ENCODE measurements around the gene IP6K3.

DNA sequence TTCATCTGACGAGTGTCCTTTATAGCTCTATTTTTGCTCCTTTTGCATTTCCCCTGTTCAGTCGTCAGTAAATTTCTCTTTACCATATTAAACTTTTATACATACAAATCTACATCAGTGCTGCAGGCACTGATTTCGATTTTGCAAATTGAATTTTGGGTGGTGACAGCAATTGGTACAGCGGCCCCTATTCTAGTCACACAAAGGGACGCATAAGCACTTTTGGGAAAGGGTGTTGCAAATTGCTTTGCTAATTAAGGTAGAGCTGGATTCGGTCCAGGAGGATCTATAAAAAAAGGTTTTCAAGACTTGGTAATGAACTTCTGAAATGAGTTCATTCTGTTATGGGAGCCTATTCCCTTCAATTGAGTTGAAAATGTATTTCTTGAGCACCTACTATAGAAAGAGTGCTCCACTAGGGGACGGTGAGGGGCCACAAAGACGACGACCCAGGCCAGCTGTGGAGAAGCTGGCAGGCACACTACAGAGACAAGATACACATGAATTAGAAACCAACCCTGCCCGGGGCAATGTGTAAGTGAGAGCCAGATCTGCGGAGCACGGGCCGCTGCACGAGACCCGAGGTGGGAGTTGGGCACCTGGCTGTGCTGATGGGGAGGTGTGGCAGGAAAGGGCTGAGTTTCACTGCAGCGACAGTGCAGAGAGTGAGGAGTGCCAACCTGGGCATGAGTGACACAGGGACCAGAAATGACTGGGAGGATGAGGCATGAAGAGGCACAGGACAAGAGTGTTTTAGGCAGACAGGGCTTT is 40.6 kb downstream of the IP6K3 start:
- TF ChIP-seq, protein P1, sequence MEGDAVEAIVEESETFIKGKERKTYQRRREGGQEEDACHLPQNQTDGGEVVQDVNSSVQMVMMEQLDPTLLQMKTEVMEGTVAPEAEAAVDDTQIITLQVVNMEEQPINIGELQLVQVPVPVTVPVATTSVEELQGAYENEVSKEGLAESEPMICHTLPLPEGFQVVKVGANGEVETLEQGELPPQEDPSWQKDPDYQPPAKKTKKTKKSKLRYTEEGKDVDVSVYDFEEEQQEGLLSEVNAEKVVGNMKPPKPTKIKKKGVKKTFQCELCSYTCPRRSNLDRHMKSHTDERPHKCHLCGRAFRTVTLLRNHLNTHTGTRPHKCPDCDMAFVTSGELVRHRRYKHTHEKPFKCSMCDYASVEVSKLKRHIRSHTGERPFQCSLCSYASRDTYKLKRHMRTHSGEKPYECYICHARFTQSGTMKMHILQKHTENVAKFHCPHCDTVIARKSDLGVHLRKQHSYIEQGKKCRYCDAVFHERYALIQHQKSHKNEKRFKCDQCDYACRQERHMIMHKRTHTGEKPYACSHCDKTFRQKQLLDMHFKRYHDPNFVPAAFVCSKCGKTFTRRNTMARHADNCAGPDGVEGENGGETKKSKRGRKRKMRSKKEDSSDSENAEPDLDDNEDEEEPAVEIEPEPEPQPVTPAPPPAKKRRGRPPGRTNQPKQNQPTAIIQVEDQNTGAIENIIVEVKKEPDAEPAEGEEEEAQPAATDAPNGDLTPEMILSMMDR (IDR thresholded peaks at IDR 0.05): no peak
- no peak for TF ChIP-seq POLR2A (IDR thresholded peaks at IDR 0.05)
